MG63 (cell line): ENCODE measurements around the gene CHD9. TPM values are rescaled to one million over a fixed set of nuclear protein-coding genes. Genes with fewer than 3 reads are reported as not detected.
A peak's percentile ranks its signal among the peaks of the same experiment; 100 is the strongest.
"Not testable (repeated sequence)": the region's sequence is repeated elsewhere in the genome, so short reads cannot be mapped to it uniquely, and the experiment has no call there.

ENCODE experiments used
- DNase-seq: peaks from one replicate; pipeline ENCODE4 v3.0.0-alpha.2; 2020
- H3K27me3 ChIP-seq: fragments of 250-450 bp; sonication (Bioruptor Pico); 2 replicates; pipeline ENCODE4 v1.5.1; 2020; ENCODE audit warnings: mild to moderate bottlenecking, moderate library complexity
- H3K36me3 ChIP-seq: fragments of 250-450 bp; sonication (Bioruptor Pico); 2 replicates; pipeline ENCODE4 v1.5.1; 2020; ENCODE audit warnings: mild to moderate bottlenecking, moderate library complexity
- H3K4me3 ChIP-seq: fragments of 250-450 bp; sonication (Bioruptor Pico); 2 replicates; pipeline ENCODE4 v1.5.1; 2020; ENCODE audit warnings: mild to moderate bottlenecking, moderate library complexity
- H3K9me3 ChIP-seq: fragments of 250-450 bp; sonication (Bioruptor Pico); 2 replicates; pipeline ENCODE4 v1.5.1; 2020; ENCODE audit warnings: mild to moderate bottlenecking, moderate library complexity
- total RNA-seq: library from RNA; depleted of rRNA; stranded (reverse); fragments of >200 nt; shearing (Covaris generic); gene quantifications from 2 replicates; pipeline ENCODE4 v1.2.3, GENCODE V29; 2014; ENCODE audit warnings: low replicate concordance

Gene CHD9
- total RNA-seq, 1 experiment from 2014 or later, result 51.1 TPM

GRCh38 chr16:53042235-53042701 is 12.5 kb upstream of the CHD9 start:
- no peaks in the 10 kb centered on the region for H3K36me3 ChIP-seq
- no peak overlapping the region for H3K4me3 ChIP-seq
- DNase-seq, result no peak
- H3K9me3 ChIP-seq, result no peaks in the 10 kb centered on the region
- peaks cover 17% of the 10 kb centered on the region for H3K27me3 ChIP-seq

DNA sequence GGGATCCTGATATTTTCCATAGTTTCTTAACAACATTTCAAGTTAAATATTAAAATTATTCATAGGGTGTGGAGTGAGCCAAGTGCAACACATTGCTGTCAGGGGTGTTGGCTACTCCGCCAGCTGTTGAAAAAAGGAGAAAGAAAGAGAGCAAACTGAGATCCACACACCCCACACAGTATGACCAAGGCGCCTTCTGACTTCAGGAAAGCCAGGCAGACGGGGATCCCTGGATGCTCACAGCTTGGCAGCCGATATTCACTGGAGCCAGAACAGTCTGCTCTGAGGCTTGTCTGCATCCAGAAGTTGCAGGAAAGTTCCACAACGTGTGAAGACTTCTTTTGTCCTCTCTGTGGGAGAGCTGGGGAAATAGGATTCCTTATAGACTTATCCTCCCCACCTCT is 11.4 kb upstream of the CHD9 start:
- Histone ChIP-seq H3K9me3 (no peaks in the 10 kb centered on the region), H3K4me3 (no peak overlapping the region), H3K27me3 (peaks cover 17% of the 10 kb centered on the region), H3K36me3 (no peaks in the 10 kb centered on the region)
- no peak for DNase-seq

- Histone ChIP-seq H3K4me3 (no peak overlapping the region), H3K27me3 (peaks cover 17% of the 10 kb centered on the region), H3K36me3 (no peaks in the 10 kb centered on the region), H3K9me3 (no peaks in the 10 kb centered on the region)
- peak; percentile 18 for DNase-seq
These were observed 10.7 kb upstream of the CHD9 start for GRCh38 chr16:53043986-53044601.

DNA sequence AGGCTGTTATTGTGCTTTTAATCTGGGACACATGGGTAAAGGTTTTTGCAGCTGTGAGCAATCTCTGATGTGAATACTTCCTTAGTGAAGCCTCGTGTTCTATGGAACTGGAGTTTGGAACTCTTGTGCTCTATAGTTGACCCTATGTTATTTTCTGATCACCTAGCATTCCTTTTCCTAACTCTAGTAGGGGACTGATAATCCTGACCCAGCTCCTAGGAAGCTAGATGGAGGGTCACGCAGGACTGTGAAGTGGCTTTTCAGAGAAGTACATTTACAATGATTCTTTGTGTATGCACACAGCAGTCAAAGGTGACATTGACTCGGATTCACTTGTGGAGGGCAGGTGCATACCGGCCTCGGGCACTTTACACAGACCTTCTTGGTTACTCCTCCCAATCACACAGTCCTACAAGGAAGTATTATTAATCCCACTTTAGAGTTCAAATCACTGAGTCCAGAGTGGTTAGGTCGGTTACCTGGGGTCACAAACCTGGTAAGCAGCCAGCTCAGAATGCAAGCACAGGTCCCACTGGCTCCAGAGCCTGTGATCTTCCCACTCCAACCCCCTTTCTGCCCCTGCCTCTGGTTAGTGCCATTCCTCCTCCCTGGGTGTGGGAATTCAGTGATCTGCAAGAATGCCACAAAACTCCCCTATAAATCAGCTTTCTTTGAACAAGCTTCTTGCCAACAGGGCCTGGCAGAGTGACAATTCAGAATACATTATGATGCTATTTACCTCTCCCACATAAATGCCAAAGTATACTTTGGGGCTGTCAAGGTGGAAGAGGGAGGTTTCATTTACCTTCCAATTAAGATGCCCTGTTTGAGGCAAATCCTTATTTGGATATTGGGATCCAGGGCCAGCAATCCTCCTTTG is 9.2 kb upstream of the CHD9 start:
- no peak for DNase-seq
- Histone ChIP-seq H3K9me3 (no peaks in the 10 kb centered on the region), H3K27me3 (peaks cover 17% of the 10 kb centered on the region), H3K36me3 (no peaks in the 10 kb centered on the region), H3K4me3 (no peak overlapping the region)

DNA sequence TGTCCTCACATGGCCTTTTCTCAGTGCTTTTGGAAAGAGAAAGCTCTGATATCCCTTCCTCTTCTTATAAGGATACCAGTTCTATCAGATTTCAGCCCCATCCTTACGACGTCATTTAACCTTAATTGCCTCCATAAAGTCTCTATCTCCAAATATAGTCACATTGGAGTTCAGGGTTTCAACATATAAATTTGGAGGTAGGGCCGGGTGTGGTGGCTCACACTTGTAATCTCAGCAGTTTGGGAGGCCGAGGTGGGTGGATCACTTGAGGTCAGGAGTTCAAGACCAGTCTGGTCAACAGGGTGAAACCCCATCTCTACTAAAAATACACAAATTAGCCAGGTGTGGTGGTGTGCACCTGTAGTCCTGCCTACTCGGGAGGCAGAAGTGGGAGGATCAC is 7.3 kb upstream of the CHD9 start:
- DNase-seq, H3K4me3 ChIP-seq: not testable (repeated sequence)

DNA sequence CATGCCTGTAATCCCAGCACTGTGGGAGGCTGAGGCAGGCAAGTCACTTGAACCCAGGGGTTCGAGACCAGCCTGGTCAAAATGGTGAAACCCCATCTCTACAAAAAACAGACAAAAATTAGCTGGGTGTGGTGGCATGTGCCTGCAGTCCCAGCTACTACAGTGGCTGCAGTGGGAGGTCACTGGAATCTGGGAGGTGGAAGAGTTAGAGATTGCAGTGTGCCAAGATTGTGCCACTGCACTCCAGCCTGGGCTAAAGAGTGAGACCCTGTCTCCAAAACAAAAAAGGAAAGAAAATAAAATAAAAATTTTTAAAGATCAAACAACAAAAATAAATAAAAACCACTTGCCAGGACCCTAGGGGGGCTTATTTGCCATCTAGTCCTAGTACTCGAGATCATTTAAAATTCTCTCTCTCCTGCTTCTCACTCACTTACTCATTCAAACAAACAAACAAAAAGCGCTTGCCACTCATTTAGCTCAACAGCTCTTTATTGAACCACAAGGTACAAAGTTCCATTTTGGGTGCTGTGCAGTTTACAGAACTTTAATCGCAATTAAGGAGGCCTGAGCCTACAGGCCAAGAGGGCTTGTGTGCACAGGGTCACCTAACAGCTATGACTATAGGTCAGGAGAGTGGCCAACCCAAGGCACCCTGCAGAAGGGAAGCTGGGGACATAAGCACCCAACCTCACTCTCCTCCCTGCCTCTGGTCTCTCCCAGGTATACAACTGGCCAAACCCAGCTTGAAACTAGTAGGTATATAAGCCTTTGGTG is 6.5 kb upstream of the CHD9 start:
- no peak for DNase-seq
- H3K4me3 ChIP-seq, result no peak overlapping the region
- H3K27me3 ChIP-seq, result peaks cover 15% of the 10 kb centered on the region

More for the DNA sequence above, 7.3 kb upstream of the CHD9 start:
- not testable (repeated sequence) for H3K9me3 ChIP-seq, H3K36me3 ChIP-seq
- peaks cover 17% of the 10 kb centered on the region for H3K27me3 ChIP-seq

DNA sequence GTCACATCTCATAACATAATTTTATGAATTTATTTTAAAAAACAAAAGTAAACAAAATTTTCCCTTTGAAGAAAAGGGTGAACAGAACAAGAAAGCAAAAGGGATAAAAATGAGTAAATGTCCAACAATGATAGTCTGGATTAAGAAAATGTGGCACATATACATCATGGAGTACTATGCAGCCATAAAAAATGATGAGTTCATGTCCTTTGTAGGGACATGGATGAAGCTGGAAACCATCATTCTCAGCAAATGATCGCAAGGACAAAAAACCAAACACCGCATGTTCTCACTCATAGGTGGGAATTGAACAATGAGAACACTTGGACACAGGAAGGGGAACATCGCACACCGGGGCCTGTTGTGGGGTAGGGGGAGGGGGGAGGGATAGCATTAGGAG is 3.5 kb upstream of the CHD9 start:
- not testable (repeated sequence) for H3K4me3 ChIP-seq, H3K9me3 ChIP-seq, H3K27me3 ChIP-seq, H3K36me3 ChIP-seq, DNase-seq

More for the DNA sequence above, 6.5 kb upstream of the CHD9 start:
- no peaks in the 10 kb centered on the region for H3K9me3 ChIP-seq
- H3K36me3 ChIP-seq, result no peaks in the 10 kb centered on the region

DNA sequence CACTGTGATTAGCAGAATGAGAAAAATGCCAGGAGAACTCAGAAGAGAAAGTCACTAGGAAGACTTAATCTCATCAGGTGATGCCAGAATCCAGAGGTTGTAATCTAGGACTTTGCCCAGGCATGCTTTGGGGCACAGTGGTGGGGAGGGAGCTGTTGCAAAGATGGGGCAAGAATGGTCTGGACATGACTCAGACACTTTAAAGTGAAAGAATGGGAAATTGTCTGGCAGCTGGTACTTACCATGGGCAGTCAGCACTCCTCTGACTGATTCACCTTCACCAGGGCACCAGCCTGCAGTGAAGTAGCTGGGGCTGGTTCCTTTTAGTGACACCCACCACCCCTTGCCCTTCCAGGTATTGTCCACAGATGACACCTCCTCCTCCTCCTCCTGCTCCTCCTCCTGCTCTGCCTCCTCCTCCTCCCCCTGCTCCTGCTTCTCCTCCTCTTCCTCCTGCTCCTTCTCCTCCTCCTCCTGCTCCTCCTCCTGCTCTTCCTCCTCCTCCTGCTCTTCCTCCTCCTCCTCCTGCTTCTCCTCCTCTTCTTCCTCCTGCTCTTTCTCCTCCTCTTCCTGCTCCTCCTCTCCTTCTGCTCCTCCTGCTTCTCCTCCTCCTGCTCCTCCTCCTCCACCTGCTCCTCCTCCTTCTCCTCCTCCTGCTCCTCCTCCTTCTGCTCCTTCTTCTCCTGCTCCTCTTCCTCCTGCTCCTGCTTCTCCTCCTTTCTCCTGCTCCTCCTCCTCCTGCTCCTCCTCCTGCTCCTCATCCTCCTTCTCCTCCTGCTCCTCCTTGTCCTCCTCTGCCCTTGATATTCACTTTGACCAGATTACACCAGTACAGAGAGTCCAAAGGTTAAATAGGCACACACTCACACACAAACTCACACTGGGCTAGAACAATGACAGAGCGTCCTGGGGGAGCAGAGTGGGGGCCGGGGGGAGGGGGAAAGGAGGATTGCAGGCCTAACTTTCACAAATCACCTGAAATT is 2.0 kb upstream of the CHD9 start, which contains the start of gene CHD9NB:
Gene CHD9NB, minus strand, starts transcription at position 379 of the 983 bp plus-strand sequence. CDS start 8,739 bp downstream, outside the sequence.
- DNase-seq, result peak; percentile 93
- Histone ChIP-seq H3K9me3 (no peaks in the 10 kb centered on the region), H3K4me3 (peak within 1 kb of the TSS; percentile 5), H3K36me3 (peaks cover 3% of the 10 kb centered on the region; the same call in 1 of the 2 replicates), H3K27me3 (no peaks in the 10 kb centered on the region)

GRCh38 chr16:53053967-53054669 is 673 bp upstream of the CHD9 start:
- no peaks in the 10 kb centered on the region for H3K27me3 ChIP-seq
- no peaks in the 10 kb centered on the region for H3K9me3 ChIP-seq
- H3K4me3 ChIP-seq, result peak overlapping the region; percentile 88
- peaks cover 3% of the 10 kb centered on the region; the same call in 1 of the 2 replicates for H3K36me3 ChIP-seq
- DNase-seq, result peak; percentile 68

- H3K27me3 ChIP-seq, result no peaks in the 10 kb centered on the region
- H3K4me3 ChIP-seq, result peak overlapping the region; percentile 88
- no peaks in the 10 kb centered on the region for H3K9me3 ChIP-seq
- peaks cover 6% of the 10 kb centered on the region; the same call in 1 of the 2 replicates for H3K36me3 ChIP-seq
- DNase-seq, result peak; percentile 51
These were observed 975 bp downstream of the CHD9 start for GRCh38 chr16:53055541-53056391.

GRCh38 chr16:53056392-53056881 is 1.6 kb downstream of the CHD9 start:
- Histone ChIP-seq H3K9me3 (no peaks in the 10 kb centered on the region), H3K36me3 (peaks cover 11% of the 10 kb centered on the region), H3K27me3 (no peaks in the 10 kb centered on the region), H3K4me3 (peak overlapping the region; percentile 88; the same call in 1 of the 2 replicates)
- DNase-seq, result peak; percentile 59

DNA sequence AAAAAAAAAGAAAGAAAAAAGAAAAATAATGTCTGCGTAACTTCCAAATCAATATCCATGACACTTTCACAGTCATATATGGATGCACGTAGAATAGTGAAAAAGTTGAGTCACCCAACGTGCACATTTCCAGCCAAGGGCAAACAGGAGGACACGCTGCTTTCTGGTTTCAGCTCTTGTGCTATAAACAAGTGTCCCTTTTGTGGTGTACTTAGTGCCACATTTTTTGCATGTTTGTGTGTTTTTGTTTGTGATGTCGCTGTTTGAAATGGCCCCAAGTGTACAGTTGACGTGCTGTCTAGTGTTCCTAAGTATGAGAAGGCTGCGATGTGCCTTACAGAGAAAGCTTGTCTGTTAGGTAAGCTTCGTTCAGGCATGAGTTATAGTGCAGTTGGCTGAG is 2.9 kb downstream of the CHD9 start:
- DNase-seq, result no peak
- Histone ChIP-seq H3K9me3 (no peaks in the 10 kb centered on the region), H3K4me3 (no peak overlapping the region)

GRCh38 chr16:53058441-53058840 is 3.6 kb downstream of the CHD9 start:
- Histone ChIP-seq H3K9me3 (no peaks in the 10 kb centered on the region), H3K4me3 (no peak overlapping the region), H3K27me3 (no peaks in the 10 kb centered on the region), H3K36me3 (peaks cover 15% of the 10 kb centered on the region)
- no peak for DNase-seq

More for the DNA sequence above, 2.9 kb downstream of the CHD9 start:
- Histone ChIP-seq H3K36me3 (peaks cover 15% of the 10 kb centered on the region), H3K27me3 (no peaks in the 10 kb centered on the region)

DNA sequence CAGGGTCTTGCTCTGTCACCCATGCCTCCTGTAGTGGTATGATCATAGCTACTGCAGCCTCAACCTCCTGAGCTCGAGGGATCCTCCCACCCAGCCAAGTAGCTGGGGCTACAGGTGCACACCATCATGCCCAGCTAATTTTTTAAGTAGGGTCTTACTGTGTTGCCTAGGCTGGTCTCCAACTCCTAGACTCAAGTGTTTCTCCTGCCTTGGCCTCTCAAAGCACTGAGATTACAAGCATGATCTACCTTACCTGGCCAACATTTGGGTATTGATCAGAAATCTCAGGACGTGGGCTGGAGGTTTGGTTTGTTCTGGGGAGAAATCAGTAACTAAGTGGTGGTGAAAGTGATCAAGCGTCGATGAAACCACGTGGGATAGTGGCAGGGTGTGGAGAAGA is 4.1 kb downstream of the CHD9 start:
- Histone ChIP-seq H3K36me3 (peaks cover 15% of the 10 kb centered on the region), H3K27me3 (no peaks in the 10 kb centered on the region), H3K4me3 (no peak overlapping the region), H3K9me3 (no peaks in the 10 kb centered on the region)
- DNase-seq, result no peak
